Peyer's patch (tissue), 4 donors: ENCODE results near the gene TNFRSF18. TPM values are rescaled to one million over a fixed set of nuclear protein-coding genes. Genes with fewer than 3 reads are reported as not detected.
"Not testable (repeated sequence)": the region's sequence is repeated elsewhere in the genome, so short reads cannot be mapped to it uniquely, and the experiment has no call there.

Experiments used
- DNase-seq, 3 donors: peaks; one replicate each; pipeline ENCODE4 v3.0.0-alpha.2; 2017 to 2019
- H3K27ac ChIP-seq, 4 donors: fragments of 200-600 bp; sonication (generic); one replicate each; pipeline ENCODE4 v1.5.1; 2016 to 2019
- H3K27me3 ChIP-seq, 2 donors: fragments of 200-600 bp; sonication (generic); one replicate each; pipeline ENCODE4 v1.5.1; 2019
- H3K36me3 ChIP-seq, 3 donors: fragments of 200-600 bp; sonication (generic); one replicate each; pipeline ENCODE4 v1.5.1; 2016 to 2019
- H3K4me1 ChIP-seq, 4 donors: fragments of 200-600 bp; sonication (generic); one replicate each; pipeline ENCODE4 v1.5.1; 2016 to 2019
- H3K4me3 ChIP-seq, 4 donors: fragments of 200-600 bp; sonication (generic); 1 replicate in 3 of 4; 2 replicates in 1 of 4; pipeline ENCODE4 v1.5.1; 2016 to 2019; ENCODE audit warnings: mild to moderate bottlenecking in 1 of 4
- H3K9me3 ChIP-seq, 4 donors: fragments of 200-600 bp; sonication (generic); one replicate each; pipeline ENCODE4 v1.5.1; 2016 to 2019; ENCODE audit warnings: mild to moderate bottlenecking in 1 of 4
- CTCF ChIP-seq, 6 experiments: fragments of 450-650 bp in 4 of 6; fragments of 200-600 bp in 2 of 6; sonication (generic) in 1 of 6; IDR thresholded peaks; one replicate each; pipeline ENCODE4 v1.5.1; 2017 to 2019; ENCODE audit warnings: antibody characterized with exemption in 6 of 6, mild to moderate bottlenecking in 3 of 6, moderate library complexity in 1 of 6
- POLR2A ChIP-seq, 2 donors: fragments of 450-650 bp; IDR thresholded peaks; one replicate each; pipeline ENCODE4 v1.5.1; 2017; ENCODE audit warnings: antibody characterized with exemption in 2 of 2, mild to moderate bottlenecking in 2 of 2, moderate library complexity in 2 of 2
- total RNA-seq, 4 donors: library from RNA; depleted of rRNA; stranded (reverse); fragments of >200 nt; gene quantifications; one replicate each; pipeline ENCODE4 v1.1.0, GENCODE V29; 2016

The TNFRSF18 gene
- total RNA-seq, 4 donors from 2014 or later: 0.70 to 38.0 (median 3.2) TPM; not detected in 1

- H3K9me3 ChIP-seq: peaks cover 0 to 3% (median 1%) of the 10 kb centered on the region in 4 donors
- H3K4me1 ChIP-seq: peaks cover 0 to 14% (median 7%) of the 10 kb centered on the region in 4 donors
- no peak overlapping the region for H3K4me3 ChIP-seq
- peaks cover 0 to 7% of the 10 kb centered on the region in 2 donors for H3K27me3 ChIP-seq
- no peak overlapping the region for H3K27ac ChIP-seq
- TF ChIP-seq POLR2A (IDR thresholded peaks at IDR 0.05) (no peak), CTCF (IDR thresholded peaks at IDR 0.05) (no peak)
- peak in 1 of 3 donors; percentile 42 for DNase-seq
- no peaks in the 10 kb centered on the region for H3K36me3 ChIP-seq
Measured at GRCh38 chr1:1198423-1199140, 7.8 kb downstream of the TNFRSF18 start.

- TF ChIP-seq CTCF (IDR thresholded peaks at IDR 0.05) (no peak), POLR2A (IDR thresholded peaks at IDR 0.05) (no peak)
- Histone ChIP-seq H3K36me3 (no peaks in the 10 kb centered on the region), H3K27me3 (peaks cover 0 to 7% of the 10 kb centered on the region in 2 donors), H3K9me3 (peaks cover 0 to 3% (median 1%) of the 10 kb centered on the region in 4 donors), H3K27ac (no peak overlapping the region), H3K4me3 (no peak overlapping the region), H3K4me1 (peaks cover 0 to 14% (median 7%) of the 10 kb centered on the region in 4 donors)
- peak in 1 of 3 donors; percentile 38 for DNase-seq
Measured at GRCh38 chr1:1197551-1198422, 8.6 kb downstream of the TNFRSF18 start.

GRCh38 chr1:1197188-1197500 lies 9.2 kb downstream of the TNFRSF18 start:
- TF ChIP-seq CTCF (IDR thresholded peaks at IDR 0.05) (no peak), POLR2A (IDR thresholded peaks at IDR 0.05) (no peak)
- H3K4me1 ChIP-seq: peaks cover 0 to 14% (median 7%) of the 10 kb centered on the region in 4 donors
- DNase-seq: no peak
- H3K36me3 ChIP-seq: no peaks in the 10 kb centered on the region
- H3K9me3 ChIP-seq: peaks cover 0 to 3% (median 1%) of the 10 kb centered on the region in 4 donors
- no peak overlapping the region for H3K4me3 ChIP-seq
- H3K27me3 ChIP-seq: peaks cover 0 to 7% of the 10 kb centered on the region in 2 donors
- no peak overlapping the region for H3K27ac ChIP-seq

- TF ChIP-seq POLR2A (IDR thresholded peaks at IDR 0.05) (no peak), CTCF (IDR thresholded peaks at IDR 0.05) (no peak)
- Histone ChIP-seq H3K27me3 (peaks cover 0 to 7% of the 10 kb centered on the region in 2 donors), H3K9me3 (peaks cover 0 to 3% (median 1%) of the 10 kb centered on the region in 4 donors), H3K27ac (no peak overlapping the region), H3K4me1 (peaks cover 0 to 14% (median 7%) of the 10 kb centered on the region in 4 donors), H3K4me3 (no peak overlapping the region), H3K36me3 (no peaks in the 10 kb centered on the region)
- DNase-seq: peak in 1 of 3 donors; percentile 41
Measured at GRCh38 chr1:1196431-1197187, 9.8 kb downstream of the TNFRSF18 start.

GRCh38 chr1:1195726-1196125 lies 10.7 kb downstream of the TNFRSF18 start:
- DNase-seq: peak in 1 of 3 donors; percentile 40
- H3K4me1 ChIP-seq: not testable (repeated sequence)

More at GRCh38 chr1:1195726-1196125, 10.7 kb downstream of the TNFRSF18 start:
- H3K4me3 ChIP-seq, H3K27me3 ChIP-seq, H3K9me3 ChIP-seq, H3K36me3 ChIP-seq, H3K27ac ChIP-seq: not testable (repeated sequence)
